Loucy (cell line): Measurements from ENCODE around the gene BPIFB3.

Experiments used
- EZH2phosphoT487 ChIP-seq: fragments of 200-600 bp; IDR thresholded peaks from 2 replicates; pipeline ENCODE4 v1.6.1; 2018; ENCODE audit warnings: antibody characterized with exemption, mild to moderate bottlenecking, moderate library complexity, borderline replicate concordance
- TF ChIP-seq, protein P1 (sequence below): fragments of 200-600 bp; sonication (generic); conservative IDR thresholded peaks from 2 replicates; pipeline ENCODE4 v1.5.1; 2014; ENCODE audit warnings: mild to moderate bottlenecking, antibody characterized with exemption, low read length

DNA sequence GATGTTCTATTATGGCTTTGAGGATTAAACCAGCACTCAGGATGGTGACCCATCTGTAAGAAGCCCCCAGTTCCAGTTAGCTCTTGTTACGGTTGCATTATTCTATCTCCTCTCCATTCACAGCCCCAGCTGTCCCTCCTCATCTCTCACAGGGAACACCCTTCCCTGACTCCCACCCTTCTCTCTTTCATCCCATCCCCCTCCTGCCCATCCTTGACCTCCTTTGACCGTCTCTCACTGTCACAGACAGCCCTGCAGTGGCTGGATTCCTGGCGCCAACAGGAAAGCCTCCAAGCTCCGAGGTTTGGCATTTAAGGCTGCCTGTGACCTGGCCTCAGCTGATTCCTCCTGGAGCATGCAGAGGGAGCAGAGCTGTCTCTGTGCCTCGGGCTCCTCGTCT lies 21.6 kb downstream of the BPIFB3 start:
- TF ChIP-seq, protein P1, sequence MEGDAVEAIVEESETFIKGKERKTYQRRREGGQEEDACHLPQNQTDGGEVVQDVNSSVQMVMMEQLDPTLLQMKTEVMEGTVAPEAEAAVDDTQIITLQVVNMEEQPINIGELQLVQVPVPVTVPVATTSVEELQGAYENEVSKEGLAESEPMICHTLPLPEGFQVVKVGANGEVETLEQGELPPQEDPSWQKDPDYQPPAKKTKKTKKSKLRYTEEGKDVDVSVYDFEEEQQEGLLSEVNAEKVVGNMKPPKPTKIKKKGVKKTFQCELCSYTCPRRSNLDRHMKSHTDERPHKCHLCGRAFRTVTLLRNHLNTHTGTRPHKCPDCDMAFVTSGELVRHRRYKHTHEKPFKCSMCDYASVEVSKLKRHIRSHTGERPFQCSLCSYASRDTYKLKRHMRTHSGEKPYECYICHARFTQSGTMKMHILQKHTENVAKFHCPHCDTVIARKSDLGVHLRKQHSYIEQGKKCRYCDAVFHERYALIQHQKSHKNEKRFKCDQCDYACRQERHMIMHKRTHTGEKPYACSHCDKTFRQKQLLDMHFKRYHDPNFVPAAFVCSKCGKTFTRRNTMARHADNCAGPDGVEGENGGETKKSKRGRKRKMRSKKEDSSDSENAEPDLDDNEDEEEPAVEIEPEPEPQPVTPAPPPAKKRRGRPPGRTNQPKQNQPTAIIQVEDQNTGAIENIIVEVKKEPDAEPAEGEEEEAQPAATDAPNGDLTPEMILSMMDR = no peak
- no peak for TF ChIP-seq EZH2phosphoT487
